Measurements from ENCODE around the gene WNT3.
A peak's percentile ranks its signal among the peaks of the same experiment; 100 is the strongest.

The WNT3 gene, protein sequence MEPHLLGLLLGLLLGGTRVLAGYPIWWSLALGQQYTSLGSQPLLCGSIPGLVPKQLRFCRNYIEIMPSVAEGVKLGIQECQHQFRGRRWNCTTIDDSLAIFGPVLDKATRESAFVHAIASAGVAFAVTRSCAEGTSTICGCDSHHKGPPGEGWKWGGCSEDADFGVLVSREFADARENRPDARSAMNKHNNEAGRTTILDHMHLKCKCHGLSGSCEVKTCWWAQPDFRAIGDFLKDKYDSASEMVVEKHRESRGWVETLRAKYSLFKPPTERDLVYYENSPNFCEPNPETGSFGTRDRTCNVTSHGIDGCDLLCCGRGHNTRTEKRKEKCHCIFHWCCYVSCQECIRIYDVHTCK

DNA sequence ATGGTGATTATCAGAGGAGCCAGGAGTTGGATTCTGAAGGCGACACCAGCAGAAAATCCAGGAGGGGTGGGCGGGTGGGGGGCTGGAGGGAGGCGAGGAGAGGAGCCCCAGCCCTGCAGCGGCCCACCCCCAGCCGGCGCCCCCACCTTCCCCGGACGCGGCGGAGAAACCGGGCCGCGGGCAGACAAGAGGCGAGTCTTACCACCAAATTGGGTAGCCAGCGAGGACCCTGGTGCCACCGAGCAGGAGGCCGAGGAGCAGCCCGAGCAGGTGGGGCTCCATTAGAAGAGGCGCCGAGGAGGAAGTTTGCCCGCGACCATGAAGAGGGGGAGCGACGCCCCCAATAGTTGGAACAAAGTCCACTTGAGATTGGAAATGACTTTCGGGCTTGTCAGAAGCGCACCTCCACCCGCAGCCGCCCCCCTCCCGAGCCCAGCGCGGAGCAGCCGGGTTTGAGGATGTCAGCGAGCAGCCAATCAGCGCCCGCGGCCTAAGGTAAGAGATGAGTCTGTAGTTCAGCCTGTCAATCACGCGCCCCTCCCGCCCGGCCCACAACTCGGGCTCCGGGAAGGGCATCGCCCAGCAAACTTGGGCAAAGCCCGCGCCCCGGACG is at the start of gene WNT3:
Gene WNT3, minus strand, starts transcription at position 377 of the 613 bp plus-strand sequence. Its CDS starts 95 bp downstream, at position 282.
- H3K9me3 ChIP-seq (ENCODE audit: low read length), result no peaks in the 10 kb centered on the region
- H2AFZ ChIP-seq (ENCODE audit: low read depth, low read length), result peak within 1 kb of the TSS; percentile 78
- H3K27me3 ChIP-seq (ENCODE audit: insufficient read depth, low read length), result no peaks in the 10 kb centered on the region
- peaks cover 5% of the 10 kb centered on the region for H3K36me3 ChIP-seq (ENCODE audit: insufficient read depth, low read length)
- H3K4me3 ChIP-seq (ENCODE audit: low read length), result peak within 1 kb of the TSS; percentile 58
- peaks cover 44% of the 10 kb centered on the region for H3K4me1 ChIP-seq (ENCODE audit: insufficient read depth, low read length)

DNA sequence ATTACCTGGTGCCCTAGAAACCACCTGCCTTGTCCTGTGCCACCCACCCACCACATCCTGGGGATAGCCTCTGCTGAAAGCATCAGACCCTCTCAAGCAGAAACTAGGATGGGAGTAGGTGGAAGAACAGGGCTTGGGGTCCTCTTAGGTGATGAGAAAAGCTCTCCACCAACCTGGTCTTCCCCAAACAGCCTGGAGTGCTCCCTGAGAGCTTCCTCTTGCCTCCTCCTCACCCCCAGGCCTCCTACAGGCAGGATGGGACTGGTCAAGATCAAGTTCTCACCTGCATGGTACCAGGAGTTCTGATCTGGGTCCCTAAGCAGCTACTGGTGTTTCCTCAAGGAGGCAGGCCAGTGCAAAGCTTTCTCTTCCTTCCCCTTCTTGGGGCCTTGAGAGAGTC is 48.3 kb upstream of the WNT3 start:
- Histone ChIP-seq H2AFZ (ENCODE audit: low read depth, low read length) (no peak overlapping the region), H3K4me3 (ENCODE audit: low read length) (no peak overlapping the region), H3K27me3 (ENCODE audit: insufficient read depth, low read length) (no peaks in the 10 kb centered on the region), H3K9me3 (ENCODE audit: low read length) (no peaks in the 10 kb centered on the region), H3K36me3 (ENCODE audit: insufficient read depth, low read length) (no peaks in the 10 kb centered on the region), H3K4me1 (ENCODE audit: insufficient read depth, low read length) (peaks cover 3% of the 10 kb centered on the region)

DNA sequence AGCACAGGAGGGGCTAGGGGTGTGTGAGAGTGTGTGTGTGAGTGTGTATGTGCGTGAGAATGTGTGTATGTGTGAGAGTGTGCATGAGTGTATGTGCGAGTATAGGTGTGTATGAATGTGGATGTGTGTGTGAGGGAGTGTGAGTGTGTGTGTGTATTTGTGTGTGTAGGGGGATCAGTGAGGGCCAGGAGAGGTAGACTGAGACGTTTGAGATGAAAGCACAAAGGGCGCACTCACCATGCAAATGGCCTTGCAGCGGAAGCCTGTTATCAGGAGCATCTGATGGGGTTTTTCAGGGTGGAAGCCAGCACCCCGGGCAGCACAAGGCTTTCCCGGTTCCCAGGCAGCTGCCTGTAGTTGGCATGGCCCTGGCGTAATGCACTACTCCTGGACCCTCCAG is 47.8 kb upstream of the WNT3 start:
- H3K4me3 ChIP-seq (ENCODE audit: low read length), result no peak overlapping the region
- no peaks in the 10 kb centered on the region for H3K36me3 ChIP-seq (ENCODE audit: insufficient read depth, low read length)
- no peaks in the 10 kb centered on the region for H3K9me3 ChIP-seq (ENCODE audit: low read length)
- no peaks in the 10 kb centered on the region for H3K27me3 ChIP-seq (ENCODE audit: insufficient read depth, low read length)
- H3K4me1 ChIP-seq (ENCODE audit: insufficient read depth, low read length), result peaks cover 3% of the 10 kb centered on the region
- no peak overlapping the region for H2AFZ ChIP-seq (ENCODE audit: low read depth, low read length)

DNA sequence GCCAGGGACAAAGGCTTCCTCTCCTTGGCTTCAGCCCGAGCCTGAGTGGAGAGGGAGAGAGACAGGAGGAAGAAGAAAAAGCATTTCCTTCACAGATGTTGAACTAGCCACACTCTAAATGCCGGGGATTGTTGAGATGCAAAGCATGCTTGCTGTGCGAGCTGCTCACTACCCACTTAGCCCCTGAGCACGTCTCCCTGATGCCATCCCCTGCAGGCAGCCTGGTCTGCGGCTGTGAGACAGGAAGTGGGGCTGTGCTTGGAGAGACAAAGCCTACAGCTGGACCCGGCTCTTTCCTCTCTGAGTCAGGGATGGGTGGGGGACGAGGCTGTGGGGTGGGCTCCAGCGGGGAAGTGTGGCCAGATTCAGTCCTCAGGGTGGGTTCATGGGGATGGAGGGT is 46.6 kb upstream of the WNT3 start:
- peaks cover 3% of the 10 kb centered on the region for H3K4me1 ChIP-seq (ENCODE audit: insufficient read depth, low read length)
- no peak overlapping the region for H2AFZ ChIP-seq (ENCODE audit: low read depth, low read length)
- H3K4me3 ChIP-seq (ENCODE audit: low read length), result no peak overlapping the region
- H3K27me3 ChIP-seq (ENCODE audit: insufficient read depth, low read length), result no peaks in the 10 kb centered on the region
- no peaks in the 10 kb centered on the region for H3K9me3 ChIP-seq (ENCODE audit: low read length)
- no peaks in the 10 kb centered on the region for H3K36me3 ChIP-seq (ENCODE audit: insufficient read depth, low read length)

DNA sequence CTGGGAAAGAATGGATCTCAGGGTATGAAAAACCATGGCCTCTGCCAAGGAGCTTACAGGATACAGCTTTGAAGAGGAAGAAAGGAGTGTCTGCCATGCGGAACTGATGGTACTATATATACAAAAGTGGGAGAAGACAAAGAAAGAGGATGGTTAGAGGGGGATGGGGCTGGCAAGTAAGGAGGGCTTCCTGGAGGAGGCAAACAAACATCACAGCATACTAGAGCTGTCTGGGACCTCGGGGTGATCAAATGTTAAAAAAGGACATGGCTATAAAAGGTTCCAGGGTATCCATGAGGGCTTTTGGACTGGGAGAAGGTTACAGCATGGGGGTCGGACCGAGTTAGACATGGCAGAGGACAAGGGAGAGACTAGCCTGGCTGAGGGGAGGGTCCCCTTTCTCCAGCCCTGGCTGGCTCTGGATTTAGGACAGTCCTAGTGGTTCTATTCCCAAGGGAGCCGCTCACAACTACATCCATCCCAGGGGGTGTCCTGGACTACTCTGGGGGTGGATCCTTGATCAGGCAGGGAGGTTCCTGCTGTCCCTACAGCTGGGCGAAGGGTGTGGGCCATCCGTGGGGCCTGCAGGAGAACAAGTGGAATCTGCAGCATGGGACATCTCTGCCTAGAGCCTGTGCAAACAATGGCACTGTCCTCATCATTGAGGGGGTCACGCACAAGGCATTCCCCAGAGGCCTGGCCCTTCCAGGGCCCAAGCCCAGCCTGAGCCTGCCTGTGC is 45.1 kb upstream of the WNT3 start:
- no peaks in the 10 kb centered on the region for H3K36me3 ChIP-seq (ENCODE audit: insufficient read depth, low read length)
- peaks cover 7% of the 10 kb centered on the region for H3K4me1 ChIP-seq (ENCODE audit: insufficient read depth, low read length)
- H3K4me3 ChIP-seq (ENCODE audit: low read length), result no peak overlapping the region
- no peaks in the 10 kb centered on the region for H3K27me3 ChIP-seq (ENCODE audit: insufficient read depth, low read length)
- no peak overlapping the region for H2AFZ ChIP-seq (ENCODE audit: low read depth, low read length)
- no peaks in the 10 kb centered on the region for H3K9me3 ChIP-seq (ENCODE audit: low read length)

DNA sequence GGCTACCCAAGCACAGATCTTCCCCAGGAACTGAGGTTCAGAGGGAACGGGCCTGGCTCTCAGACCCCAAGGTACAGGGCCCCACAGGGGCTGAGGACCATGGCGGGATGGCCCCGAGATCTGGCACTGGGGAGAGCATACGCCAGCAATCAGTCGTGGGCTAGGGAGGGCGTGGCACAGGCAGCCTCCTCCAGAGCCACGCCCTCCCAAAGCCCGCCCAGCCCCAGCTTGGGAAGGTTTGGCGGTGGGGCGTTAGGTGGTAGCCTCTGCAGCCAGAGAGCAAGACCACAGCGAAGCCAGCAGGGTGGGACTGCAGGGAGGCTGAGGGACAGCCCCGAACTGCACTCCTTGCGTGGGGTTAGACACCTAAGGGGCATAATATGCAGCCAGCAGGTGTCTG is 44.5 kb upstream of the WNT3 start:
- Histone ChIP-seq H3K4me3 (ENCODE audit: low read length) (no peak overlapping the region), H3K9me3 (ENCODE audit: low read length) (no peaks in the 10 kb centered on the region), H3K36me3 (ENCODE audit: insufficient read depth, low read length) (no peaks in the 10 kb centered on the region), H2AFZ (ENCODE audit: low read depth, low read length) (no peak overlapping the region), H3K27me3 (ENCODE audit: insufficient read depth, low read length) (no peaks in the 10 kb centered on the region), H3K4me1 (ENCODE audit: insufficient read depth, low read length) (peaks cover 7% of the 10 kb centered on the region)

DNA sequence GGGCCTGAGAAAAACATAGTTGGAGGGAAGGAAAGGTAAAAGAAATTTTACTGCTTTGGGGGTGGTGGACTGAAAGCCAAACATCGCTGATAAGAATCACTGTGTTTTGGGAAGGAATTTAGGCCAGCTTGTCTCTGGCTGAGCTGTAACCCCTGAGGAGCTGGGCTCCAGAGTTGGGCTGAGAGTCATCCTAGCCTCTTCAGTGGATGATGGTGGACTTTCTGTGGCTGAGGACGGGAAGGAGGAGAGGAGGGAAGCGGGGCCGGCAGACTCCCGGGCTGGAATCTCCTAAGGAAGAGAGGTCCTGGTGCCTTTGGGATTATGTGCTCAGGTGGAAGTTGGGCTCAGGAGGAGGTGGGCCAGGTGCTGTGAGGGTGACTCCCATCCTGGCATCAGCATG is 41.5 kb upstream of the WNT3 start:
- H3K9me3 ChIP-seq (ENCODE audit: low read length), result no peaks in the 10 kb centered on the region
- H3K36me3 ChIP-seq (ENCODE audit: insufficient read depth, low read length), result no peaks in the 10 kb centered on the region
- no peak overlapping the region for H2AFZ ChIP-seq (ENCODE audit: low read depth, low read length)
- peaks cover 6% of the 10 kb centered on the region for H3K4me1 ChIP-seq (ENCODE audit: insufficient read depth, low read length)
- H3K27me3 ChIP-seq (ENCODE audit: insufficient read depth, low read length), result no peaks in the 10 kb centered on the region
- H3K4me3 ChIP-seq (ENCODE audit: low read length), result no peak overlapping the region

DNA sequence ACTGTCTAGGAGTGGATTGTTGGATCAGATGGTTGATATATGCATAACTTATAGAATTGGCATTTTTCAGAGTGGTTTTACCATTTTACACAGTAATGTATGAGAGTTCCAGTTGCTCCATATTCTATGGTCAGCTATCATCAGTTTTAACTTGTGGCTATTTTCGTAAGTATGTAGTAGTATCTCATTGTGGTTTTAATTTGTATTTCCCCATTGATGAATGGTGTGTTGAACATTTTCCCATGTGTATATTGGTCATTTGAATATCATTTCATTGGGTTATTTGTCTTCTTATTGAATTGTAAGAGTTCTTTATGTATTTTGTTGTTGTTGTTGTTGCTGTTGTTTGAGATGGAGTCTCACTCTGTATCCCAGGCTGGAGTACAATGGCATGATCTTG is 39.1 kb upstream of the WNT3 start:
- peaks cover 4% of the 10 kb centered on the region for H3K4me1 ChIP-seq (ENCODE audit: insufficient read depth, low read length)
- H3K27me3 ChIP-seq (ENCODE audit: insufficient read depth, low read length), result peaks cover 5% of the 10 kb centered on the region

DNA sequence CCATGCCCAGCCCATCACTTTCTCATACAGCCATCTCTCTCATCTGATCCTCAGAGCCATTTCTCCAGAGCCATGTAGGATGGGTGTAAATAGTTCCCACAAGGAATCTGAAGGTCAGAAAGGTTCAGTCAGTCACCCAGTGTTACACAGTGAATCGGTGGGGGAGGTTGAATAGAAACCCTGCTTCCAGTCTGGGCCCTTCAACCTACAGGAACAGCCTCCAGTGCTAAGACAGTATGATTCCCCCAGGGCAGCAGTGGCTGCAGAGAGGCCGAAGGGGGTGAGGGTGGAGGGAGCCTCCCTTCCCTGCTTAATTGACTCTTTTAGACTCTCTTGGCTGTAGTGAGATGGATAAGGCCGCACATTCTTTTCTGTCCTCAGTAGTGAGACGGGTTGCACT is 36.5 kb upstream of the WNT3 start:
- H2AFZ ChIP-seq (ENCODE audit: low read depth, low read length), result no peak overlapping the region
- peaks cover 13% of the 10 kb centered on the region for H3K4me1 ChIP-seq (ENCODE audit: insufficient read depth, low read length)
- H3K4me3 ChIP-seq (ENCODE audit: low read length), result no peak overlapping the region
- H3K36me3 ChIP-seq (ENCODE audit: insufficient read depth, low read length), result no peaks in the 10 kb centered on the region
- peaks cover 24% of the 10 kb centered on the region for H3K27me3 ChIP-seq (ENCODE audit: insufficient read depth, low read length)
- H3K9me3 ChIP-seq (ENCODE audit: low read length), result no peaks in the 10 kb centered on the region

More for the DNA sequence above, 39.1 kb upstream of the WNT3 start:
- Histone ChIP-seq H2AFZ (ENCODE audit: low read depth, low read length) (no peak overlapping the region), H3K36me3 (ENCODE audit: insufficient read depth, low read length) (no peaks in the 10 kb centered on the region), H3K9me3 (ENCODE audit: low read length) (no peaks in the 10 kb centered on the region), H3K4me3 (ENCODE audit: low read length) (no peak overlapping the region)

DNA sequence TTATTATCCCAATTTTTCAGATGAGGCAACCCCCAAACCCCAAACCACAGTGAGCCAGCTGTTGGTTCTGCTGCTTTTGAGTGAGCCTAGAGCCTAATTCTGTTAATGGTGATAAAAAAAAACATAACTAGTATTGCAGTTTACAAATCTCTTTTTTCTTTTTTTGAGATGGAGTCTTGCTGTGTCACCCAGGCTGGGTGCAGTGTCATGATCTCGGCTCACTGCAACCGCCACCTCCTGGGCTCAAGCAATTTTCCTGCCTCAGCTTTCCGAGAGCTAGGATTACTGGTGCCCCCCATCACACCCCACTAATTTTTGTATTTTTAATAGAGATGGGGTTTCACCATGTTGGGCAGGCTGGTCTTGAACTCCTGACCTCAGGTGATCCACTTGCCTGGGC is 36.0 kb upstream of the WNT3 start:
- Histone ChIP-seq H3K4me1 (ENCODE audit: insufficient read depth, low read length) (peaks cover 11% of the 10 kb centered on the region), H3K9me3 (ENCODE audit: low read length) (no peaks in the 10 kb centered on the region), H3K36me3 (ENCODE audit: insufficient read depth, low read length) (no peaks in the 10 kb centered on the region), H2AFZ (ENCODE audit: low read depth, low read length) (no peak overlapping the region), H3K27me3 (ENCODE audit: insufficient read depth, low read length) (peaks cover 24% of the 10 kb centered on the region), H3K4me3 (ENCODE audit: low read length) (no peak overlapping the region)

DNA sequence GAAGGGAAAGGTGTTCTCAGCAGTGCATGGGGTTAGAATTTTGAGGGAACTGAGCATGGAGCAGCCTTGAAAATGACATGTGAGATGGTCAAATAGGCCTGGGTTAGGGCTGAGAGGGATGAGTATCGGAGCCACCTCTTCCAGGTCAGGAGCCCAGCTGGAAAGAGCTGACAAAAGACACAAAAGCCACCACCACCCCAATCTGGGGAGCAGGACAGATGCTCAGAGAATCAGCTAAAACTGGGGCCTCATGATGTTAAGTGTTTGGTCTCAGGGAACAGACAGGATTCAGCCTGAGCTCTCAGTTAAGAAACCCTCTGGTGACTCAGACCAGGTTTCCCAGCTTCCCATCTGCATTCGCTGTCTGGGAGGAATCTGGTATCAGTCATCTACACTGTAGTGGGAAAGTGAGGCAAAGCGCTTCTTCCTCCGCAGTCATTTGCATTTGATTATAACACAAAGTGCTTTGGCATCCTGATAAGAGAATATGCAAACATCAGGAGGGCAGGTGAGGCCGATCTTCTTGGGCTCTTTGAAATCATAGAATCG is 35.5 kb upstream of the WNT3 start:
- Histone ChIP-seq H3K4me1 (ENCODE audit: insufficient read depth, low read length) (peaks cover 11% of the 10 kb centered on the region), H3K27me3 (ENCODE audit: insufficient read depth, low read length) (peaks cover 25% of the 10 kb centered on the region), H3K4me3 (ENCODE audit: low read length) (no peak overlapping the region), H2AFZ (ENCODE audit: low read depth, low read length) (no peak overlapping the region), H3K36me3 (ENCODE audit: insufficient read depth, low read length) (no peaks in the 10 kb centered on the region), H3K9me3 (ENCODE audit: low read length) (no peaks in the 10 kb centered on the region)

DNA sequence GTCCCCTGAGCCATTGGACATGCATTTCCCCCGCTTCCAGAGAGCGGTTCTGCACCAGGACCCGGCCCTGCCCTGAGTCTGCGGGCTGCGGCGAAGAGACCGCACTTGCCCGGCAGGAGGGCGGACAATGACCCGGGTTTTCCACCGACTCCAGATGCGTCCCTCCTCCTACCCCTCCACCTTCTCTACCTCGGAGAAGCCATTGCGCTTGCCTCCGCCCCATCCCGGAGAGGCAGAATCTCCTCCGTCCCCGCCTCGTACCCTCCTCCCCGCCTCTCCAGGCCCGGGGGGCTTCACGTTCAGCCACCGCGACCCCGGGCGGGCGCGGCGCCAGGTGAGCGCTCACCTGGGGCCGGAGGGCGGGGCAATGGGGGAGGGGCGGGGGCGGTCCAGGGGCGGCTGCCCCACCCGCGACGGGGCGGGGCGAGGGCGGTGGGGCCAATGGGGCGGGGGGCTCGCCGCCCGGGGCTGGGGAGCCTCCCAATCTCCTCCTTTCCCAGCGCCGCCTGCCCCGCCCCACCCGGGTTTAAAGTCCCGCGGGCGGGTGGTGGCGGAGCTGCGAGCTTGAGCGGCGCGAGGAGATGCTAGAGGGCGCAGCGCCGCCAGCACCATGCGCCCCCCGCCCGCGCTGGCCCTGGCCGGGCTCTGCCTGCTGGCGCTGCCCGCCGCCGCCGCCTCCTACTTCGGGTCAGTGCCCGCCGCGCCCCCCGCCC is 32.7 kb upstream of the WNT3 start, which contains the start of gene WNT9B:
Gene WNT9B, plus strand, starts transcription at position 555 of the 713 bp plus-strand sequence. Its CDS starts 56 bp downstream, at position 611.
- Histone ChIP-seq H3K9me3 (ENCODE audit: low read length) (no peaks in the 10 kb centered on the region), H3K4me3 (ENCODE audit: low read length) (peak within 1 kb of the TSS; percentile 46), H3K36me3 (ENCODE audit: insufficient read depth, low read length) (no peaks in the 10 kb centered on the region), H3K27me3 (ENCODE audit: insufficient read depth, low read length) (peaks cover 33% of the 10 kb centered on the region), H3K4me1 (ENCODE audit: insufficient read depth, low read length) (peaks cover 11% of the 10 kb centered on the region), H2AFZ (ENCODE audit: low read depth, low read length) (peak within 1 kb of the TSS; percentile 74)
